ENCODE results near the gene FILIP1. TPM values are rescaled to one million over a fixed set of nuclear protein-coding genes. Genes with fewer than 3 reads are reported as not detected.

Gene FILIP1
- total RNA-seq, 5 donors from 2014 or later (not counting 1 experiment from before 2014, with no cell fraction given) = 0.07 to 0.09 TPM; not detected in 3

DNA sequence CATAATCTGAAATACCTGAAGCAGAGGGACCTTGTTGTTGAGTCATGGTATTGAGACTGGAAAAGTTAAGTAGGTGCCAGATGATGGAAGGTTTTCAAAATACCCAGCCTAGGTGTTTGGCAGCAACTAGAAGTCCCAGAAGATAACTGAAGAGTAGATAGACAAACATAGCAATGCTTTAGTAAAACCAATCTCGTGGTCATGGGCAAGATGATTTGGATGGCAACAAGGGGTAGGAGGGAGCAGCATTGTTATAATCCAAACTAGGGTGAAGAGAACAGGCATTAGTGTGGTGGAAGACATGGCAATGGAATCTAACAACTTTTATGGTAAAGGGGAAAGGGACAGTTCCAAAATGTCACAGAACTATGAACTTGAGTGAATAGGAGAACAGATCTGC, 2.3 kb downstream of the FILIP1 start:
- Histone ChIP-seq H3K27ac (ENCODE audit: low read length) (no peak overlapping the region), H3K9me3 (no peaks in the 10 kb centered on the region), H3K4me3 (ENCODE audit: control insufficient read depth in 1 of 2, extremely low read depth in 1 of 2, low read length in 1 of 2) (no peak overlapping the region), H3K27me3 (replicated peaks in 1 of 2; ENCODE audit: control insufficient read depth in 2 of 2, extremely low read depth in 1 of 2, insufficient read depth in 2 of 2, low read length in 1 of 2) (peaks cover 3 to 4% of the 10 kb centered on the region in 2 experiments), H3K4me1 (ENCODE audit: control insufficient read depth in 1 of 2, extremely low read depth in 1 of 2, insufficient read depth in 2 of 2, low read length in 2 of 2) (peaks cover 0 to 6% of the 10 kb centered on the region in 2 experiments), H3K36me3 (ENCODE audit: control insufficient read depth in 2 of 2, extremely low read depth in 1 of 2, insufficient read depth in 1 of 2, low read length in 1 of 2) (no peaks in the 10 kb centered on the region)
- CTCF ChIA-PET = no interaction called here
- no peak for ATAC-seq (replicated peaks in 1 of 4)
- no peaks in the 10 kb centered on the region for H3K36me3 Mint-ChIP-seq
- H3K27me3 Mint-ChIP-seq = peaks cover 28 to 35% of the 10 kb centered on the region in 2 donors
- H3K4me3 Mint-ChIP-seq = no peak overlapping the region
- WGBS (ENCODE audit: insufficient coverage) = 43% methylated on average over 1 of the region's 1 CpG
- POLR2A ChIA-PET = no interaction called here
- no peaks in the 10 kb centered on the region for H3K9me3 Mint-ChIP-seq
- peaks cover 4 to 8% (median 4%) of the 10 kb centered on the region in 3 donors for H3K4me1 Mint-ChIP-seq
- H3K27ac Mint-ChIP-seq = no peak overlapping the region
- DNase-seq = no peak

DNA sequence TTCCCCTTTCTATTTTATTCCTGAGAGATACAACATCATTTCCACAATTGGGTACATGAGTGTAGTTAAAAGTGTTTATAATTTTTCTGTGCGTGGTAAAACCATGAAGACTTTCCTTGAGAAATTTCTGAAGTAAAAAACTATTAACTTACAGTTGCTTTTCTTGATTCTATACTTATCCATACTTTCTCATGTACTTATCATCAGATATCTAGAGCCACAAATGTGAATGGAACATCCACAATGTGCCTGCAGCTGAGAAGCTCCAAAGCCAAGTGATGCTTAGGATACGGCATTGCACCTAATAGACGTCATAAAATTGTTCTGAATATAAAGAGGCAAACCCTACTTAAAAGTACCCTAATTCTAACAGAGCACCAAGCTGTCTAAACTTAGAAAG, 2.9 kb downstream of the FILIP1 start:
- no peaks in the 10 kb centered on the region for H3K36me3 Mint-ChIP-seq
- WGBS (ENCODE audit: insufficient coverage) = no CpG with 5 or more reads among the region's 3 CpGs
- H3K9me3 Mint-ChIP-seq = no peaks in the 10 kb centered on the region
- Histone ChIP-seq H3K9me3 (no peaks in the 10 kb centered on the region), H3K4me3 (ENCODE audit: control insufficient read depth in 1 of 2, extremely low read depth in 1 of 2, low read length in 1 of 2) (no peak overlapping the region), H3K27me3 (replicated peaks in 1 of 2; ENCODE audit: control insufficient read depth in 2 of 2, extremely low read depth in 1 of 2, insufficient read depth in 2 of 2, low read length in 1 of 2) (peaks cover 3 to 4% of the 10 kb centered on the region in 2 experiments), H3K27ac (ENCODE audit: low read length) (no peak overlapping the region), H3K36me3 (ENCODE audit: control insufficient read depth in 2 of 2, extremely low read depth in 1 of 2, insufficient read depth in 1 of 2, low read length in 1 of 2) (no peaks in the 10 kb centered on the region), H3K4me1 (ENCODE audit: control insufficient read depth in 1 of 2, extremely low read depth in 1 of 2, insufficient read depth in 2 of 2, low read length in 2 of 2) (peaks cover 0 to 5% of the 10 kb centered on the region in 2 experiments)
- POLR2A ChIA-PET = no interaction called here
- peaks cover 0 to 3% (median 0%) of the 10 kb centered on the region in 3 donors for H3K4me1 Mint-ChIP-seq
- CTCF ChIA-PET = no interaction called here
- no peak for DNase-seq
- no peak for ATAC-seq (replicated peaks in 1 of 4)
- no peak overlapping the region for H3K4me3 Mint-ChIP-seq
- peaks cover 25 to 30% of the 10 kb centered on the region in 2 donors for H3K27me3 Mint-ChIP-seq
- no peak overlapping the region for H3K27ac Mint-ChIP-seq

DNA sequence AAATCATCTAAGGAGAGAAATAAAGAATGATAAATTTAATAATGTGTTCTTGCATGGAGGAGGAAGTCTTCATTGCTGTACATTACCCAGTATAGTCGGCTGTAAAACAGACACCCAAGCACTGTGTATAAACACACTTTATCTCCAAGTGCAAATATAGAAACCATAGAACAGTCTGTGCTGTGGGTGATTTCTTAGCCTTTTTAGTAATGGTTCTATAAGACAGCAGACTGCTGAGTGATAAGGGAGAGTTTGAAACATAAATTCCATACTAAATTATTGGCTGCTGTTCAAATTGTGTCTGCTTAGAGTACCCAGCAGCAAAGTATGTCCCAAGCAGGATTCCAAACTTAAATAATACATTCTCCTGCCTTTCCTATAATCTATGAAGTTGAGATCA, 4.6 kb downstream of the FILIP1 start:
- H3K4me3 Mint-ChIP-seq = no peak overlapping the region
- WGBS (ENCODE audit: insufficient coverage) = no CpG with 5 or more reads among the region's 1 CpG
- H3K27ac ChIP-seq (ENCODE audit: low read length) = no peak overlapping the region
- peaks cover 0 to 3% of the 10 kb centered on the region in 2 experiments for H3K27me3 ChIP-seq (replicated peaks in 1 of 2; ENCODE audit: control insufficient read depth in 2 of 2, extremely low read depth in 1 of 2, insufficient read depth in 2 of 2, low read length in 1 of 2)
- no peaks in the 10 kb centered on the region for H3K36me3 ChIP-seq (ENCODE audit: control insufficient read depth in 2 of 2, extremely low read depth in 1 of 2, insufficient read depth in 1 of 2, low read length in 1 of 2)
- H3K4me1 ChIP-seq (ENCODE audit: control insufficient read depth in 1 of 2, extremely low read depth in 1 of 2, insufficient read depth in 2 of 2, low read length in 2 of 2) = no peaks in the 10 kb centered on the region
- ATAC-seq (replicated peaks in 1 of 4) (no peak), DNase-seq (no peak)
- H3K4me1 Mint-ChIP-seq = no peaks in the 10 kb centered on the region
- ChIA-PET CTCF (interaction anchor here in 1 of 2 donors (0.6 kb wide), 1 partner anchor 283 kb away, joined by 3 read pairs; the partner anchor contains the start of gene COL12A1), POLR2A (no interaction called here)
- no peaks in the 10 kb centered on the region for H3K9me3 Mint-ChIP-seq
- no peak overlapping the region for H3K27ac Mint-ChIP-seq
- H3K36me3 Mint-ChIP-seq = no peaks in the 10 kb centered on the region
- H3K9me3 ChIP-seq = no peaks in the 10 kb centered on the region
- H3K27me3 Mint-ChIP-seq = peaks cover 21 to 23% of the 10 kb centered on the region in 2 donors
- no peak overlapping the region for H3K4me3 ChIP-seq (ENCODE audit: control insufficient read depth in 1 of 2, extremely low read depth in 1 of 2, low read length in 1 of 2)

DNA sequence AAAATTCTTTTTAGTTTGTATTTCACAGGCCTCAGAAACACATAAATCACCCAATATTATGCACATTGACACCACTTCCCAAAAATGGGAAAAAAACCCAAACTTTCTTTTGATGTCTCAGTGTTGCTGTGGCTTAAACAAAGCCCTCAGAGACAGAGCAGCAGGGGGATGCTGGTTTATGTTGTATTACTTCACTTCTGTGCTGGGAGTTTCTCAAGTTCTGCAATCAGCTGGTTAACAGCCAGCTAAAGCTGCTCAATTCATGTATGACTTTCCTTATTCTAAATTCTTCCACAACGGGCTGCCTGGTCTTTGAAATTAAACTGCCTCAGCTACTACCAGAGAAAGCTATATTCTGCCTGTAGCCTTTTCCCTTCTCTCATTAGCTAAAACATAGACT, 5.6 kb downstream of the FILIP1 start:
- no peak for ATAC-seq (replicated peaks in 1 of 4)
- H3K4me3 Mint-ChIP-seq = no peak overlapping the region
- H3K9me3 Mint-ChIP-seq = no peaks in the 10 kb centered on the region
- 44% methylated on average over 1 of the region's 1 CpG for WGBS (ENCODE audit: insufficient coverage)
- H3K36me3 Mint-ChIP-seq = no peaks in the 10 kb centered on the region
- ChIA-PET CTCF (no interaction called here), POLR2A (no interaction called here)
- Histone ChIP-seq H3K4me3 (ENCODE audit: control insufficient read depth in 1 of 2, extremely low read depth in 1 of 2, low read length in 1 of 2) (no peak overlapping the region), H3K27me3 (replicated peaks in 1 of 2; ENCODE audit: control insufficient read depth in 2 of 2, extremely low read depth in 1 of 2, insufficient read depth in 2 of 2, low read length in 1 of 2) (peaks cover 2 to 3% of the 10 kb centered on the region in 2 experiments), H3K36me3 (ENCODE audit: control insufficient read depth in 2 of 2, extremely low read depth in 1 of 2, insufficient read depth in 1 of 2, low read length in 1 of 2) (no peaks in the 10 kb centered on the region), H3K9me3 (no peaks in the 10 kb centered on the region), H3K4me1 (ENCODE audit: control insufficient read depth in 1 of 2, extremely low read depth in 1 of 2, insufficient read depth in 2 of 2, low read length in 2 of 2) (no peaks in the 10 kb centered on the region), H3K27ac (ENCODE audit: low read length) (no peak overlapping the region)
- no peak for DNase-seq
- no peak overlapping the region for H3K27ac Mint-ChIP-seq
- H3K4me1 Mint-ChIP-seq = no peaks in the 10 kb centered on the region
- peaks cover 19 to 22% of the 10 kb centered on the region in 2 donors for H3K27me3 Mint-ChIP-seq

DNA sequence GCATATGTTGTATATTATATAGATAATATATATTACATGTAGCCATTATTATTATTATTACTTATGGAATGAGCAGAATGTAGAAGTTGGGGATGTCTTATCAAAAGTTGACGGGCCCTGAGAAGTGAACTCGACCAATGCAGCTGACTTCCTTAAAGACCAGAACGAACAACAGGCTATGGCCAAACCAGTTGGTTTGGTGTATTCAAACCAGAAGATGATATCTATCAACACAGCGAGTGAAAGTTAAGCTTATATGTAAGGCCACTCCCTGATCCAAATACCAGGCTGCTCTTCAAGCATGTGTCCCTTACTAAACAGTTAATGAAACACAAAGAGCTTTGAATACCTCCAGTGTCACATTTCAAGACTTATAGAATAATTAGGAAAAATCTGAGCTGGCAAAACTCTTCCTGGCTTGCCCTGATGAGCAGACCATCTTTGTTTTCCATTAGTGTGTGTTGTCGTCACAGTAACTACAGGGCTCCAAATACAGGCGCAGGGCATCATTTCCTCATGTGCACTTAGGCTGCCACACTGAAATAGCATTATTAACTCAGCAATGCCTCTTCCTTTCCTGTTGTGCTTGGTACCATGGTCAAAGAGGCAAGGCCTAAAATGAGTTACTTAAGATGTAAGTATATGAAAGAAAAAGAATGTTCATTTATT, 6.6 kb downstream of the FILIP1 start:
- no peak for DNase-seq
- WGBS (ENCODE audit: insufficient coverage) = 60% methylated on average over 1 of the region's 6 CpGs
- Histone ChIP-seq H3K4me1 (ENCODE audit: control insufficient read depth in 1 of 2, extremely low read depth in 1 of 2, insufficient read depth in 2 of 2, low read length in 2 of 2) (no peaks in the 10 kb centered on the region), H3K36me3 (ENCODE audit: control insufficient read depth in 2 of 2, extremely low read depth in 1 of 2, insufficient read depth in 1 of 2, low read length in 1 of 2) (no peaks in the 10 kb centered on the region), H3K27me3 (replicated peaks in 1 of 2; ENCODE audit: control insufficient read depth in 2 of 2, extremely low read depth in 1 of 2, insufficient read depth in 2 of 2, low read length in 1 of 2) (peaks cover 2 to 3% of the 10 kb centered on the region in 2 experiments), H3K27ac (ENCODE audit: low read length) (no peak overlapping the region), H3K4me3 (ENCODE audit: control insufficient read depth in 1 of 2, extremely low read depth in 1 of 2, low read length in 1 of 2) (no peak overlapping the region), H3K9me3 (no peaks in the 10 kb centered on the region)
- CTCF ChIA-PET = no interaction called here
- H3K4me1 Mint-ChIP-seq = no peaks in the 10 kb centered on the region
- H3K9me3 Mint-ChIP-seq = no peaks in the 10 kb centered on the region
- no peak overlapping the region for H3K27ac Mint-ChIP-seq
- H3K27me3 Mint-ChIP-seq = peaks cover 14 to 21% of the 10 kb centered on the region in 2 donors
- H3K4me3 Mint-ChIP-seq = no peak overlapping the region
- POLR2A ChIA-PET = no interaction called here
- no peak for ATAC-seq (replicated peaks in 1 of 4)
- H3K36me3 Mint-ChIP-seq = no peaks in the 10 kb centered on the region

DNA sequence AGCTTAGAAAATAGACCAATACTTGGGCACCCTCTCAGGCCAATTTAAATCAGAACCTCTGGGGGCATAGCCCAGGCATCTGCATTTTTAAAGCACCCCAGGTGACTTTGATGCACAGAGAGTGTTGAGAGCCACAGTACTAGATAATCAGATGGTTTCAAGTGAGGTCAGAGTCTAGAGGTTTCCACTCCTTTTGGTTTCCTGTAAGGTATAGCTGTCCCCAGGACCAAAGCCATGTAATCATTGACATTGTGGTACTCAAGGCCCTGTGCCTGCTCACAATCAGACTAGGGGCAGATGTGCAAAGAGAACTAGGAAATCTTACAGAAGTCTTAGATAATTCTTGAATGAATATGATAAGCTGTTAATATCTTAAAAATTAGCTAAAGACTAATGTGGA, 9.1 kb downstream of the FILIP1 start:
- ChIA-PET POLR2A (interaction anchor here in 1 of 2 donors (0.7 kb wide), 1 partner anchor 319 kb away, joined by 3 read pairs; no protein-coding TSS in a partner anchor), CTCF (no interaction called here)
- H3K27me3 ChIP-seq (replicated peaks in 1 of 2; ENCODE audit: control insufficient read depth in 2 of 2, extremely low read depth in 1 of 2, insufficient read depth in 2 of 2, low read length in 1 of 2) = peaks cover 2 to 3% of the 10 kb centered on the region in 2 experiments
- Mint-ChIP-seq H3K4me3 (no peak overlapping the region), H3K36me3 (no peaks in the 10 kb centered on the region), H3K9me3 (no peaks in the 10 kb centered on the region), H3K27ac (no peak overlapping the region), H3K4me1 (no peaks in the 10 kb centered on the region), H3K27me3 (peaks cover 15 to 22% of the 10 kb centered on the region in 2 donors)
- no peak overlapping the region for H3K4me3 ChIP-seq (ENCODE audit: control insufficient read depth in 1 of 2, extremely low read depth in 1 of 2, low read length in 1 of 2)
- no peaks in the 10 kb centered on the region for H3K9me3 ChIP-seq
- ATAC-seq (replicated peaks in 1 of 4) (no peak), DNase-seq (no peak)
- no peak overlapping the region for H3K27ac ChIP-seq (ENCODE audit: low read length)
- no peaks in the 10 kb centered on the region for H3K36me3 ChIP-seq (ENCODE audit: control insufficient read depth in 2 of 2, extremely low read depth in 1 of 2, insufficient read depth in 1 of 2, low read length in 1 of 2)
- H3K4me1 ChIP-seq (ENCODE audit: control insufficient read depth in 1 of 2, extremely low read depth in 1 of 2, insufficient read depth in 2 of 2, low read length in 2 of 2) = no peaks in the 10 kb centered on the region

All from T-cell (primary cell).